Epithelial cell of proximal tubule (primary cell): ENCODE results near the gene PRSS2. TPM values are rescaled to one million over a fixed set of nuclear protein-coding genes. Genes with fewer than 3 reads are reported as not detected.
"Not testable (repeated sequence)": the region's sequence is repeated elsewhere in the genome, so short reads cannot be mapped to it uniquely, and the experiment has no call there.

Experiments used
- DNase-seq: peaks from one replicate; pipeline ENCODE4 v3.0.0-alpha.2; 2011; ENCODE audit warnings: low read depth
- H3K4me3 ChIP-seq: 2 replicates; pipeline ENCODE4 v1.5.1; 2011; ENCODE audit warnings: low read depth, mild to moderate bottlenecking, low read length
- total RNA-seq: library from RNA; depleted of rRNA; stranded (reverse); fragments of >200 nt; gene quantifications from 2 replicates; pipeline ENCODE4 v1.2.3, GENCODE V29; 2015
- TF ChIP-seq, protein P1 (sequence below): conservative IDR thresholded peaks from 2 replicates; pipeline ENCODE4 v1.5.1; 2012; ENCODE audit warnings: low read depth, mild to moderate bottlenecking, low read length

PRSS2 gene
- 0.43 TPM in 1 of 2 replicates, not detected in the other for total RNA-seq

DNA sequence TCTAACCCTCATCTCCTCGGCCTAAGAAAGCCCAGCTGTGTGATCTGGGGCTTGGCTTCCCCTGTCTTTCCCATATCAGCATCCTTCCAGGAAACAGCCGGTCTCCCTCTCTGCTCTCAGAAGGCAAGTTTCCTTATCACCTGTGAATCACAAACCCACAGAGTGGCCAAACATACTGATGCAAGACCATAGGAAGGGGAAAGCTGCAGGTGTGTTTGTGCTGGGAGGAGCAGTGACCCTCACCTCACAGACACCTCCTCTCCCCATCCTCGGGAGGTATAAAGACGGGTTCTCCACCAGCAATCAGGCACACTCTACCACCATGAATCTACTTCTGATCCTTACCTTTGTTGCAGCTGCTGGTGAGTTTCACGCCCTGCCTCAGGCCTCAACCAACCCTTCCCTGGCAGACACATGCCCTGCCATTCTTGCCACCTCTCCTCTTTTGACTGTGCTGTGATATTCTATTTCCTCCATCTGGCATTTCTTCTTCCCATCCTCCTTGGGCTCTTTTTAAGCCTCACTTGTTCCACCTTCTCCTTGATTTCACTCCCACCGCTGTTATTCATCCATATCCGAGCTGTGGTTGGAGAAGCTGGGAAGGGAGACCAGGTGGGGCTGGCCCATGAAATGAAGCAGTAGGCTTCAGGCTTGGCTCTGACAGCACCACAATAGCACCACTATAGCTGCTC is at the start of gene PRSS2:
TSS of gene PRSS2 (plus strand) at position 310 of the 692 bp plus-strand sequence. CDS start at position 323, 13 bp downstream.
- no peak within 1 kb of the TSS for H3K4me3 ChIP-seq
- DNase-seq = no peak
- TF ChIP-seq, protein P1, sequence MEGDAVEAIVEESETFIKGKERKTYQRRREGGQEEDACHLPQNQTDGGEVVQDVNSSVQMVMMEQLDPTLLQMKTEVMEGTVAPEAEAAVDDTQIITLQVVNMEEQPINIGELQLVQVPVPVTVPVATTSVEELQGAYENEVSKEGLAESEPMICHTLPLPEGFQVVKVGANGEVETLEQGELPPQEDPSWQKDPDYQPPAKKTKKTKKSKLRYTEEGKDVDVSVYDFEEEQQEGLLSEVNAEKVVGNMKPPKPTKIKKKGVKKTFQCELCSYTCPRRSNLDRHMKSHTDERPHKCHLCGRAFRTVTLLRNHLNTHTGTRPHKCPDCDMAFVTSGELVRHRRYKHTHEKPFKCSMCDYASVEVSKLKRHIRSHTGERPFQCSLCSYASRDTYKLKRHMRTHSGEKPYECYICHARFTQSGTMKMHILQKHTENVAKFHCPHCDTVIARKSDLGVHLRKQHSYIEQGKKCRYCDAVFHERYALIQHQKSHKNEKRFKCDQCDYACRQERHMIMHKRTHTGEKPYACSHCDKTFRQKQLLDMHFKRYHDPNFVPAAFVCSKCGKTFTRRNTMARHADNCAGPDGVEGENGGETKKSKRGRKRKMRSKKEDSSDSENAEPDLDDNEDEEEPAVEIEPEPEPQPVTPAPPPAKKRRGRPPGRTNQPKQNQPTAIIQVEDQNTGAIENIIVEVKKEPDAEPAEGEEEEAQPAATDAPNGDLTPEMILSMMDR = no peak

DNA sequence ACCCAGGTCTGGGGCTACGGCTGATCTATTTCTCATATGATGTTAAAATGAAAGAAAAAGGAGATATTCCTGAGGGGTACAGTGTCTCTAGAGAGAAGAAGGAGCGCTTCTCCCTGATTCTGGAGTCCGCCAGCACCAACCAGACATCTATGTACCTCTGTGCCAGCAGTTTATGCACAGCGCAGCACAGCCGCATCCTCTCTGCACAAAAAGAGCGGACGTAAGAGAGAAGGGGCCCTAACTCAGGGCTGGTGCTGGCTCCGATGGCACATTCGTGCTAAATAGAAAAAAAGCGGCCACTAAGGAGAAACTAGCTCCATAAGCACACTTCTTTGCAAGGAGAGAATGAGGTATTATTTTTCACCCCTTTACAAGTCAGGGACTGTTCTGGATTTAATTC is 49.8 kb upstream of the PRSS2 start:
- DNase-seq = no peak
- H3K4me3 ChIP-seq = no peak overlapping the region
- TF ChIP-seq, protein P1 = no peak

DNA sequence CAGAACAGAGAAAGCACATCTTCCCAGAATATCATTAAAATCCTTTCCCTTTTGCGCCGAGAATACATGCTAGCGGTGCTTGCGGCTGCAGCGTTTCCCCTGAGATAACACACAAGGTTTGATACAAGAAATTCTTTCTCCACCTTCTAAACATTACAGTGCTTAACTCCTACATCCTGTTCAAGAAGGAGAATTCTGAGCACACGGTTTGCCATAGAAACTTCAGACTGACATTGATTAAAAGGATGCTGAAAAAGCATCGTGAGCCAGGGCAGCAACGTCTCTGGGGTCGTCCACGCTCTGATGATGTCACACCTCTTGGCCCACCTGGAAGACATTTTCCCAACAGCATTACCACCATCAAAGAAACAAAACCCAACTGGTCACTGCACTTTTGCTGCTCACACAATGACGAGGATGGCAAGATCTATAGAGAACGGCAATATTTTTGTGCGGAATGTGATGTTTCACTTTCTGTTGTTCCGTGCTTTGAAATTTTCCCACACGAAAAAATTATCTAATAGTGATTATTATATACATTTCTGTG is 48.4 kb upstream of the PRSS2 start:
- no peak overlapping the region for H3K4me3 ChIP-seq
- no peak for DNase-seq
- TF ChIP-seq, protein P1 = no peak

DNA sequence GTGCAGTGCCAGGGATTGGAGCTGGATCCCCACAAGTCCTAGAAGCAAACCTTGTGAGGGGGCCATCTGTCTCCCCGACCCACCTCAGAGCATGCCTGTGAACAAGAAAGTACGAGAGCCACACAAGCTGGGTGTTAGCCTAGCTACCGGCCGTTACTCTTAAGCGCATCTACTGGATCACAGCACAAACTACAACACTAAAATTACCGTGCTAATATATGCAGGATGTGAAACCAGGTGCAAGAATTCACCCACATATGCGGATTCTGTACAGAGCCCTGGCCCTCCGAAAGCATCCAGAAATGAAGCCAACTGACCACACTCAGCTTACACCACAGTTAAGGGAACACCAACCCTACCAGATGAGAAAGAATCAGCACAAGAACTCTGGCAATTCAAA is 37.5 kb upstream of the PRSS2 start:
- TF ChIP-seq, protein P1 = no peak
- no peak for DNase-seq
- H3K4me3 ChIP-seq = no peak overlapping the region

DNA sequence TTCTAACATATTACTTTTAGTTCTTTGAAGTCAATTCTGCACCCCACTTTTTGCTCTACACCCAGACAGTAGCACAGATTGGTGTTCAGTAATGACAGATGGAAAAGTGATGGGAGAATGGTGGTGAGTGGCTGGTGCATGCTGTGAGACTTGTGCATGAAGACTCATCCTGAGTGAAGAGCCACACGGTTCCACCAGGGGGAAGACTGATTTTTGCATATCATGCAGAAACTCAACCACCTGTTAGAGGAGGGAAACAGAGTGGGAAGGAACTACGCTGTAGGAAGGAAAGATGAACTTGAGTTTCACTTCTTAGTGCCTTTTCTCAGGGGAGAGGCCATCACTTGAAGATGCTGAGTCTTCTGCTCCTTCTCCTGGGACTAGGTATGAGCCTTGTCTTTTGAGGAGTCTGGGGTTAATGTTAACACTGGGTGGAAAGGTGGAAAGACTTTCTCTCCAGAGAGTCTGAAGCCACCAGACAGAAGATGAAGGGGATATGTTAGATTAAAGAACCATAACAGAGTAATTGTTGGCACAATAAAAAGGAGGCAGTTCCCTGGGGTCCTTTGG is 30.8 kb upstream of the PRSS2 start:
- TF ChIP-seq, protein P1 = no peak
- H3K4me3 ChIP-seq = no peak overlapping the region
- no peak for DNase-seq

DNA sequence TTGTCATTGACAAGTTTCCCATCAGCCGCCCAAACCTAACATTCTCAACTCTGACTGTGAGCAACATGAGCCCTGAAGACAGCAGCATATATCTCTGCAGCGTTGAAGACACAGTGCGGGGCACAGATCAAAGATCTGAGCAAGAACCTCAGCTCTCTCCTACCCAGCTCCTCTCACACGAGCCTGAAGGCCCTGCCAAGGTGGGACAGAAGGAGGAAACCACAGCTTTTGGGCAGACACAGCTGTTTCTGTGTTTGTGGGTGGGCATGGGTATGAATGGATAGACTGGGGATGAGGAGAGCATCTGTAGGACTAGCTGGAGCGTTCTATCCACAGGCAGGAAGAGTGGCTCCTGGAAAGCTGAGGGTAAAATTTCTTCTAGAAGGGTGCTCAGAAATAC is 30.0 kb upstream of the PRSS2 start:
- DNase-seq = no peak
- H3K4me3 ChIP-seq = no peak overlapping the region
- TF ChIP-seq, protein P1 = no peak

DNA sequence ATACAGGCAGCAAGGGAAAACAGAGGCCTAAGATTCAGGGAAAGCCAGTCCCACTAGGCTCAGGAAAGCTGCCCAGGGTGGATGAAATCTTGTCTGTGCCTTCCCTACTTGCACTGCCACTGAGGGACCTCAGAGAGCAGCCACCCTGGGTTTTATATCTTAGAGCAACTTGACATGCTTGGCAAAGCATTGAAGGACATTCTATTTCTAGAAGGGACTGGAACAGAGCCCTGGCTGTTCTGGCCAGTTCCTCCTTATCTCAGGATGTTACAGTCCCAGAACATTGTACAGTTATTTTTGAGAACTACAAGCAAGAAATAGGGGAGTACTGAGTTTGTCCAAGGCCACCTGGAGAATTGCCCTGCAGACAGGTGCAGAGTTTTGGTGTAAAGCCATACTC is 28.8 kb upstream of the PRSS2 start:
- DNase-seq, H3K4me3 ChIP-seq: not testable (repeated sequence)
